ENCODE data around the gene PIK3R4.

The PIK3R4 gene

DNA sequence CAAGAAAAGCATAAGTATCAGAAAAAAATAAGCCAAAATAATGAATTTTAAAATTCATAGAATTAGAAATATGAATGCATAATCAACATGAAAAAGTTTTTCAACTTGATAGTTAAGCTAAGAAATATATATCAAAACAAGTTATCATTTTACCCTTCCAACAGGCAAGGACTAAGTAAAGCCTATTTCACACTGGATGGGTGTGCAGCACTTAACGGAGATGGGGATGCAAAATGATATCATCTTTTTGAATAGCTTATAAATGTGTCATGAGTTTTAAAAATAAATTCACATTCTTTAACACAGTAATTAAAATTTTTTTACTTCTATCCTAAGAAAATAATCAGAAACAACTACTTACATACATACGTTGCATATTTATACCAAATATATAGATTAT lies 20.9 kb downstream of the PIK3R4 start:
- TF ChIP-seq, protein P1, sequence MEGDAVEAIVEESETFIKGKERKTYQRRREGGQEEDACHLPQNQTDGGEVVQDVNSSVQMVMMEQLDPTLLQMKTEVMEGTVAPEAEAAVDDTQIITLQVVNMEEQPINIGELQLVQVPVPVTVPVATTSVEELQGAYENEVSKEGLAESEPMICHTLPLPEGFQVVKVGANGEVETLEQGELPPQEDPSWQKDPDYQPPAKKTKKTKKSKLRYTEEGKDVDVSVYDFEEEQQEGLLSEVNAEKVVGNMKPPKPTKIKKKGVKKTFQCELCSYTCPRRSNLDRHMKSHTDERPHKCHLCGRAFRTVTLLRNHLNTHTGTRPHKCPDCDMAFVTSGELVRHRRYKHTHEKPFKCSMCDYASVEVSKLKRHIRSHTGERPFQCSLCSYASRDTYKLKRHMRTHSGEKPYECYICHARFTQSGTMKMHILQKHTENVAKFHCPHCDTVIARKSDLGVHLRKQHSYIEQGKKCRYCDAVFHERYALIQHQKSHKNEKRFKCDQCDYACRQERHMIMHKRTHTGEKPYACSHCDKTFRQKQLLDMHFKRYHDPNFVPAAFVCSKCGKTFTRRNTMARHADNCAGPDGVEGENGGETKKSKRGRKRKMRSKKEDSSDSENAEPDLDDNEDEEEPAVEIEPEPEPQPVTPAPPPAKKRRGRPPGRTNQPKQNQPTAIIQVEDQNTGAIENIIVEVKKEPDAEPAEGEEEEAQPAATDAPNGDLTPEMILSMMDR (IDR thresholded peaks at IDR 0.05): no peak

DNA sequence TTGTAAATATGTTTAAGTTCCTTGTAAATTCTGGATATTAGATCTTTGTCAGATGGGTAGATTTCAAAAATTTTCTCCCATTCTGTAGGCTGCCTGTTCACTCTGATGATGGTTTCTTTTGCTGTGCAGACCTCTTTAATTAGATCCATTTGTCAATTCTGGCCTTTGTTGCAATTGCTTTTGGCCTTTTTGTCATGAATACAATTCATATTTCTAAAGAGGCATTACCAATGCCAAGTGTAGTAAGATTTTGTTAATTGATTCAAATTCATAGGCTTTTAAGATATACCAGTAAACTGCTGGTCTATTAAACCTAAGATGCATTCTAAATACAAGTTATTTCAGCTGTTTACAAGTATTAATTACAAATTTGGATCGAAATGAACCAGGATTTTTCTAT lies 31.0 kb downstream of the PIK3R4 start:
- TF ChIP-seq, protein P1 (IDR thresholded peaks at IDR 0.05): no peak

DNA sequence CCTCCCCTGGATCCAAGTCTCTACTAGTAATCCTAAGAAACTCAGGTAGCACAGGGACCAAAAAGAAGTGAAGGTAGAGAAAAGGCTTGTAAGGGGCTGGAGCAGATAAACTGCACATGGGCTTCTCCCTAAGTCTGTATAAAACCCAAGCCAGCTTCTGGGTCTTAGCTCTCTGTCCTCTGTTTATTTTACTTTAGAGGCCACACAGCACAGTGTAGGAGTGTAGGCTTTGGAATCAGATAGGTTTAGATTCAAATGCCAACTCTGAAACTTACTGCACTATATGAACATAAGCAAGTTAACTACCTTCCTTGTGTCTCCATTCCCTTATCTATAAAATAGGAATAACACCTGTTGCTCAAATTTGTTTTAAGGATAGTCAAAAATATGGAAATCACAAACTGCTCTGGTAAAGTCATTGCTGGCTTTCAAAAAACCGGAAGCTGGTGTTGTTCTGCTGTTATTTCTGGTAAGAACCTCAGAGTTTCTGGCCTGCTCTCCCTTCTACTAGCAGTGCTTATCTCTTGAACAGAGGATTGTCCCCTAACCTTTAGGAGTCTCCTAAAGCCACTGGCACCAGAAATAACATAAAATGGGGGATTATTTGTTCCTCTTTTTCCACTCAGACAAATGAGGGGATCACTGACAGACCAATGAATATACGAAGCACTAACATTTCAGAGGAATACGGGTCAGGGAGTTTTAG lies 33.8 kb downstream of the PIK3R4 start:
- TF ChIP-seq, protein P1 (IDR thresholded peaks at IDR 0.05): no peak

DNA sequence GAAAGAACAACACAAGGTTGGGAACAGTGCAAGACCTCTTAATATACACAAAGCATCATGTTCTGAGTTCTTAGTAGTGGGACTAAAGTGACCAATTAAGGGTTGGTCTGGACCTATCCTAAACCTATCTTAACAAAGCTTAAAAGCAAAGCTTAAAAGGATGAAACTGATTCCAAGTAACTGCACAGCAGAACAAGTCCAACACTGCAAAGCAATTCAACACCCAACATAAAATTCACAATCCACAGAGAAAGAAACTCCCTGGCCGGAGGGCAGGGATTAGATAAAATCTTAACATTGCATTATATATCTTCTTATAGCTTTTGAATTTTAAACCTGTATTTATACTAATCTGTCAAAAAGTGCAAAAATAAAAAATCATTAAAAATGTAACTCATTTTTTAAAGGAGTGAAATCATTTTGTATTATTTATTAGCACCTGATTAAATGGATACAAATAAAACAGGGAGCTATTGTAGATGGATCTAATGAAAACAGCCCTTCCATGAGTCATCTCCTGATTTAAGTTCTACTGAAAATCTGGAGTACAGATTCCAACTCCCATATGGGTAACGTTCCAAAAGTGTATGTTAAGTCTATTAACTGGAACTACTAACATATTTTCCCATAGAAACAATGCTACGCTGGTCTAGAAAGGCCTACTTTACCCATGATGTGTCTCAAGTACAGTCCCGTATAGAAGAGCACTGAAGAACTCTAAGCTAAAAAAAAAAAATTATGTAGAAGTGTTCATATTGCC lies 34.9 kb downstream of the PIK3R4 start:
- TF ChIP-seq, protein P1 (IDR thresholded peaks at IDR 0.05): no peak

DNA sequence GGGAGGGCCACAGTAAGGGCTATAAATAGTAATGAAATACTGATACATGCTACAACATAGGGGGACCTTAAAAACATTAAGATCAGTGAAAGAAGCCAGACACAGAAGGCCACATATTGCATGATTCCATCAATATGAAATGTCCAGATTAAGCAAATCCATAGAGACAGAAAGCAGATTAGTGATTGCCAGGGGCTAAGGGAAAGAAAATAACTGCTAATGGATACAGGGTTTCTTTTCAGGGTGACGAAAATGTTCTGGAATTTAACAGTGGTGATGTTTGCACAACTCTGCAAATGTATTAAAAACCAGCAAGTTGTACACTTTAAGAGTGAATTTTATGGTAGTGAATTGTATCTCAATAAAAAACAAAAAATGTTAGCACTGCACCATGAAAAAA lies 37.0 kb downstream of the PIK3R4 start:
- TF ChIP-seq, protein P1 (IDR thresholded peaks at IDR 0.05): no peak

DNA sequence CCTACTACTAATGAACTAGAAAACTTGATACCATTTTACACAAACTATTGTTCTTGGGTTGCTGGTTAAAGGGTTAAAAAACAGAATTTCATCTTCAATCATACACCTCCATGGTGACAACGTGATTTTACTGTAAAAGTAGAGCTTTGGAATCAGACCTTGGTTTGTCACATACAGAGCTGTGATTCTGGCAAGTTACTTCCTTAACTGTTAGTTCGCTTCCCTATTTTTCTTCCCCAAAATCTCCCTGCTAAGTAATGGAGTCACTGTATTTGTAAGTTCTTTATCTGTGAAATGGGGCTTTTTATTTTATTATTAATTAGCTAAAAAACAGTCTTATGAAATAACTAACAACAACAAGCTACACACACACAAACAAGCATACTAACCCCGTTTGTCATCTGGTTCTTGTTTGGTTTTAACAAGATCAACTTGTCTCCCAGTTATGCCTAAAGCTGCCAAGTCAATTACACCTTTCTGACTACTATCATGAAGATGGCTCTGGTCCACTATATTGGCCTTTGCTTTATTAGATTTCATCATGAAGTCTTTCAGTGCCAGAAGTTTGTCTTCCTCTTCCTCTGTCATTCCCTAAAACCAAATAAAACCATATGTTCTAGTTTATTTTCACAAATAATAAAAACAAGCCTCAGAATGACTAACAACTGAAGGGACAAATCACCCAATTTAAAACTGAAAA lies 38.6 kb downstream of the PIK3R4 start:
- TF ChIP-seq, protein P1 (IDR thresholded peaks at IDR 0.05): no peak

DNA sequence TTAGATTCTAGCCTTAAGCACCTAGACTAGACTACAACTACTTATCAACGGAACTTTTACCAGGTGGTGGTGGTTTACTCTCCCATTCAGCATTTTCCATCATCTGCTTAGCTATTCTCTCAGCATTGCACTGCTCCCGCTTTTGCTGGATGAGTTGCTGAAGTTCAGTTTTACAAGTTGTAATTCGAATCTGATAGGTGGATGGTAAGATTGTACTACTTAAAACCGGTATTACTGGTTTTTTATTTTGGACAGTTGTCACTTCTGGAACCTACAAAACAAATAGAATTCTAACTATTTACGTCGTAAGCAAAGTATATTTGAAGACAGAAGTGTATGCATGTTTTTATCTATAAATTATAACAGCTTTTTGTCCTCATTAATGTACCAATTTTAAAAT lies 41.1 kb downstream of the PIK3R4 start:
- TF ChIP-seq, protein P1 (IDR thresholded peaks at IDR 0.05): no peak

All from LNCAP (cell line).